ENCODE measurements around the gene FBXW9. TPM values are rescaled to one million over a fixed set of nuclear protein-coding genes. Genes with fewer than 3 reads are reported as not detected.

Gene FBXW9
- total and polyA plus RNA-seq, 12 donors: 2.1 to 14.7 (median 9.6) TPM

DNA sequence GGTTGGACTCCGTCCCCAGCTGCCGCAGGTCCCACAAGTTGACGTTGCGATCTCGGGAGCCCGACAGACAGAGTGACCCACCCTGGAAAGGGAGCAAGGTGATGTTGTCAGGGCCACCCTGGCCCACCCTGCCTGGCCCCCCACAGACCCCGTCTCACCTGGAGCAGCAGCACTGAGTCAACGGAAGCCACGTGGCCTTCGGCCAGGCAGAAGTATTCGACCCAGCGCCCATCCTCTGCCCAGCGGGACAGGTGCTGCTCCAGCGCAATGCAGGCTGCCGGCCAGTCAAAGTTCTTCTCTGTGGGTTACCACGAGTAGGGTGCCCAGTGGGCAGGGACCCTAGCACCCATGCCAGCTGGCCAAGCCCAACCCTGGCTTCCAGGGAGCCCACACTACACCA, 1.8 kb downstream of the FBXW9 start:
- Histone ChIP-seq H3K4me3 (no peak overlapping the region), H3K4me1 (replicated peaks in 1 of 2) (peaks cover 10 to 18% of the 10 kb centered on the region in 2 donors), H3K9me3 (replicated peaks in 1 of 3) (no peaks in the 10 kb centered on the region), H3K27ac (no peak overlapping the region), H3K27me3 (no peaks in the 10 kb centered on the region), H3K36me3 (replicated peaks in 1 of 2) (no peaks in the 10 kb centered on the region)
- DNase-seq: no peak
- TF ChIP-seq, protein P1, sequence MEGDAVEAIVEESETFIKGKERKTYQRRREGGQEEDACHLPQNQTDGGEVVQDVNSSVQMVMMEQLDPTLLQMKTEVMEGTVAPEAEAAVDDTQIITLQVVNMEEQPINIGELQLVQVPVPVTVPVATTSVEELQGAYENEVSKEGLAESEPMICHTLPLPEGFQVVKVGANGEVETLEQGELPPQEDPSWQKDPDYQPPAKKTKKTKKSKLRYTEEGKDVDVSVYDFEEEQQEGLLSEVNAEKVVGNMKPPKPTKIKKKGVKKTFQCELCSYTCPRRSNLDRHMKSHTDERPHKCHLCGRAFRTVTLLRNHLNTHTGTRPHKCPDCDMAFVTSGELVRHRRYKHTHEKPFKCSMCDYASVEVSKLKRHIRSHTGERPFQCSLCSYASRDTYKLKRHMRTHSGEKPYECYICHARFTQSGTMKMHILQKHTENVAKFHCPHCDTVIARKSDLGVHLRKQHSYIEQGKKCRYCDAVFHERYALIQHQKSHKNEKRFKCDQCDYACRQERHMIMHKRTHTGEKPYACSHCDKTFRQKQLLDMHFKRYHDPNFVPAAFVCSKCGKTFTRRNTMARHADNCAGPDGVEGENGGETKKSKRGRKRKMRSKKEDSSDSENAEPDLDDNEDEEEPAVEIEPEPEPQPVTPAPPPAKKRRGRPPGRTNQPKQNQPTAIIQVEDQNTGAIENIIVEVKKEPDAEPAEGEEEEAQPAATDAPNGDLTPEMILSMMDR (IDR thresholded peaks at IDR 0.05): no peak
- no peak for TF ChIP-seq POLR2A (IDR thresholded peaks at IDR 0.05)
- intact Hi-C loops (cut with DNase I): no loop called here
- 83 to 94% (median 91%) methylated on average over 7 to 16 of the region's 16 CpGs for WGBS, 4 donors

DNA sequence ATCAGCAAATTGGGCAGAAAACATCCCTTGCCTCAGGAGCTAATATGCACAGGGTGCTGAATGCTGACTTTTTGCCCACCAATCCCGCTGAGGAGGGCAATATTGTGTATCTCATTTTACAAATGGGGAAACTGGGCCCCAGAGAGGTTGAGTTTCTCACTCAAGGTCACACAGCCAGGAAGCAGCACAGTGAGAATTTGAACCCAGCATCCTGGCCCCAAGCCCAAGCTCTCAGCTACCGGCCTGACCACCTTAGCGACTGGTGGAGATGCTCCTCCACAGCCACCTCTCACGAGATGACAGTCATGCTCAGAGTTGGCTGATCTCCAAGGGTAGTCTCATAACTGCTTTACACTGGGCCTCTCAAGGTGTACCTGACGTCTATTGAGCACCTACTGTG, 3.5 kb downstream of the FBXW9 start:
- TF ChIP-seq, protein P1 (IDR thresholded peaks at IDR 0.05): no peak
- no peak for TF ChIP-seq POLR2A (IDR thresholded peaks at IDR 0.05)
- Histone ChIP-seq H3K36me3 (replicated peaks in 1 of 2) (no peaks in the 10 kb centered on the region), H3K4me3 (no peak overlapping the region), H3K27ac (no peak overlapping the region), H3K9me3 (replicated peaks in 1 of 3) (no peaks in the 10 kb centered on the region), H3K27me3 (no peaks in the 10 kb centered on the region), H3K4me1 (replicated peaks in 1 of 2) (peaks cover 10 to 18% of the 10 kb centered on the region in 2 donors)
- WGBS, 4 donors: 80 to 100% (median 91%) methylated on average over 2 to 5 of the region's 5 CpGs
- intact Hi-C loops (cut with DNase I): no loop called here
- DNase-seq: no peak

DNA sequence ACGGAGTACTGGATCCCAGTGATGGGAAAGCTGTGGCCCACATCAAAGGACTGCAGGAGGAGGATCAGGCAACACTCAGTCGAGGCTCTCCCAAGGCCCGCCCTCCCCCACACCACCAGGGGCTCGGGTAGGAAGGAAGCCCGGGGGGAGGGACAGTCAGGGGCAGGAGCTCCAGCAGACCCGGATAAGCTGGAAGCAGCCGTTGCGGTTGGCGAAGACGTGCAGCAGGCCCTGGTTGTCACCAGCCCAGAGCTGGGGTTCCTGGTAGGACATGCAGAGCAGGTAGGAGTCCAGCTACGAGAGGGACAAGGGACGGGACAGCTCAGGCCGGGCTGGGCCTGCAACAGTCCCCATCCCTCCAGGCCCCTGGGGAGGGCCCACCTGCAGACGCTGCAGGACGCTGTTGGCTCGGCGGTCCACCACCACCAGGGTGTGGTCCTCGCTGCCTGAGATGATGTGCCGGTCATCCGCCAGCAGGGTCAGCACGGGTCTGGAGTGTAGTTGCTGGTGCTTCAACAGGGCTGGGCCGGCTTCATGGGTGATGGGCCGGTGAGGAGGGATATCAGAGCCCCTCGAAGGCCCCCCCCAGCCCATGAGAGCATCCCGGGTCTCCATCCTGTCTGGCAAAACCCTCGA, 6.7 kb downstream of the FBXW9 start:
- H3K9me3 ChIP-seq (replicated peaks in 1 of 3): no peaks in the 10 kb centered on the region
- TF ChIP-seq, protein P1 (IDR thresholded peaks at IDR 0.05): no peak
- no peak for TF ChIP-seq POLR2A (IDR thresholded peaks at IDR 0.05)
- H3K36me3 ChIP-seq (replicated peaks in 1 of 2): no peaks in the 10 kb centered on the region
- no peak overlapping the region for H3K27ac ChIP-seq
- no peak overlapping the region for H3K4me3 ChIP-seq
- H3K27me3 ChIP-seq: no peaks in the 10 kb centered on the region
- no peak for DNase-seq
- WGBS, 4 donors: 76 to 82% (median 78%) methylated on average over 5 to 26 of the region's 26 CpGs
- intact Hi-C loops (cut with DNase I): no loop called here
- no peaks in the 10 kb centered on the region for H3K4me1 ChIP-seq (replicated peaks in 1 of 2)

DNA sequence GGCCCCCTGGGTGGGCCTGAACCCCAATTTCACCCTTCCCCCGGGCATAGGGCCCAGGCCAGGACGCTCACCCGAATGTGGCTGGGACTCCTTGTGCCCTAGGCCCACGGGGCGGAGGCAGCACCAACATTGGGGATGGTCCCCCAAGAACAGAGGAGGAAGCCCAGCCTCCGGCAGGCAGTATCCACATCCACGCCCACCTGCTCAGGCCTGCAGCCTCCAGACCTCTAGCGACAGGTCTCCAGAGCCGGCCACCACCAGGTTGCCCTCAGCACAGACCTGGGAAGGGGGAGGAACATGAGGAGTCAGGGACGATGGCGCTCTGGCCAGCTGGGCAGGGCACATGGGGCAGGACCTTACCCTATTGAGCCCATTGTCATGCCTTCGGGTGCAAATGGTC, 7.4 kb downstream of the FBXW9 start:
- Histone ChIP-seq H3K36me3 (replicated peaks in 1 of 2) (no peaks in the 10 kb centered on the region), H3K9me3 (replicated peaks in 1 of 3) (no peaks in the 10 kb centered on the region), H3K27ac (no peak overlapping the region), H3K4me3 (no peak overlapping the region), H3K4me1 (replicated peaks in 1 of 2) (no peaks in the 10 kb centered on the region), H3K27me3 (no peaks in the 10 kb centered on the region)
- DNase-seq: no peak
- intact Hi-C loops (cut with DNase I): no loop called here
- 81 to 90% (median 85%) methylated on average over 7 to 12 of the region's 12 CpGs for WGBS, 4 donors
- TF ChIP-seq, protein P1 (IDR thresholded peaks at IDR 0.05): no peak
- TF ChIP-seq POLR2A (IDR thresholded peaks at IDR 0.05): no peak
